RKO (cell line): ENCODE data around the gene DHCR7.
A peak's percentile ranks its signal among the peaks of the same experiment; 100 is the strongest.
"Not testable (repeated sequence)": the region's sequence is repeated elsewhere in the genome, so short reads cannot be mapped to it uniquely, and the experiment has no call there.

Experiments used
- DNase-seq: peaks from one replicate; pipeline ENCODE4 v3.0.0-alpha.2; 2016; ENCODE audit warnings: low spot score

Gene DHCR7

GRCh38 chr11:71437879-71438278, 10.3 kb downstream of the DHCR7 start:
- no peak for DNase-seq

GRCh38 chr11:71437399-71437798, 10.8 kb downstream of the DHCR7 start:
- DNase-seq: no peak

GRCh38 chr11:71436861-71437260, 11.3 kb downstream of the DHCR7 start:
- no peak for DNase-seq

GRCh38 chr11:71435278-71435951, 12.8 kb downstream of the DHCR7 start:
- DNase-seq: no peak

- no peak for DNase-seq
Measured at GRCh38 chr11:71434576-71435130, 13.5 kb downstream of the DHCR7 start.

GRCh38 chr11:71433648-71434450, 14.3 kb downstream of the DHCR7 start:
- DNase-seq: no peak

GRCh38 chr11:71432761-71433647, 15.2 kb downstream of the DHCR7 start:
- DNase-seq: no peak

- no peak for DNase-seq
Measured at GRCh38 chr11:71431271-71431670, 16.9 kb downstream of the DHCR7 start.

GRCh38 chr11:71430166-71430565, 18.0 kb downstream of the DHCR7 start:
- no peak for DNase-seq

- no peak for DNase-seq
Measured at GRCh38 chr11:71429701-71430100, 18.5 kb downstream of the DHCR7 start.

GRCh38 chr11:71428861-71429435, 19.2 kb downstream of the DHCR7 start:
- DNase-seq: no peak

GRCh38 chr11:71426413-71426812, 21.8 kb downstream of the DHCR7 start:
- DNase-seq: peak; percentile 15

GRCh38 chr11:71425860-71426259, 22.3 kb downstream of the DHCR7 start:
- no peak for DNase-seq

GRCh38 chr11:71425409-71425808, 22.8 kb downstream of the DHCR7 start:
- no peak for DNase-seq

- DNase-seq: no peak
Measured at GRCh38 chr11:71423181-71423790, 24.9 kb downstream of the DHCR7 start.

GRCh38 chr11:71422318-71422717, 25.9 kb downstream of the DHCR7 start:
- DNase-seq: not testable (repeated sequence)

- no peak for DNase-seq
Measured at GRCh38 chr11:71421392-71421950, 26.7 kb downstream of the DHCR7 start.

- peak; percentile 20 for DNase-seq
Measured at GRCh38 chr11:71420455-71421241, 27.5 kb downstream of the DHCR7 start.

- no peak for DNase-seq
Measured at GRCh38 chr11:71418643-71419042, 29.6 kb downstream of the DHCR7 start.

- no peak for DNase-seq
Measured at GRCh38 chr11:71414645-71415044, 33.5 kb downstream of the DHCR7 start.
